Heart right ventricle (tissue), 16 donors: ENCODE results near the gene ASPHD2. TPM values are rescaled to one million over a fixed set of nuclear protein-coding genes. Genes with fewer than 3 reads are reported as not detected.

Source experiments
- ATAC-seq, 8 donors: fragments of 200-7000 bp; cut with Tn5 transposase; one replicate each; pipeline ENCODE4 v1.9.1; 2020; ENCODE audit warnings: mild to moderate bottlenecking in 8 of 8, moderate library complexity in 8 of 8, moderate number of reproducible peaks in 1 of 8
- DNase-seq, 2 donors: peaks; one replicate each; pipeline ENCODE4 v3.0.0-alpha.2; 2020
- H3K27ac ChIP-seq, 10 donors: fragments of 200-600 bp; sonication (generic) in 2 of 10; one replicate each; pipeline versions ENCODE4 v1.5.0 to v1.8.0; 2020 to 2022; ENCODE audit warnings: mild to moderate bottlenecking in 3 of 10
- H3K27me3 ChIP-seq, 7 donors: fragments of 200-600 bp; one replicate each; pipeline ENCODE4 v1.8.0; 2021 to 2022; ENCODE audit warnings: mild to moderate bottlenecking in 2 of 7
- H3K36me3 ChIP-seq, 9 donors: fragments of 200-600 bp; sonication (generic) in 1 of 9; one replicate each; pipeline versions ENCODE4 v1.5.0 to v1.8.0; 2020 to 2022; ENCODE audit warnings: mild to moderate bottlenecking in 2 of 9
- H3K4me1 ChIP-seq, 9 donors: fragments of 200-600 bp; sonication (generic) in 1 of 9; one replicate each; pipeline versions ENCODE4 v1.5.0 to v1.8.0; 2020 to 2022; ENCODE audit warnings: mild to moderate bottlenecking in 4 of 9
- H3K4me3 ChIP-seq, 10 donors: fragments of 200-600 bp; sonication (generic) in 2 of 10; one replicate each; pipeline versions ENCODE4 v1.5.0 to v1.8.0; 2020 to 2022; ENCODE audit warnings: mild to moderate bottlenecking in 7 of 10, moderate library complexity in 2 of 10
- H3K9me3 ChIP-seq, 11 donors: fragments of 200-600 bp in 10 of 11; sonication (generic) in 2 of 11; one replicate each; pipeline versions ENCODE4 v1.5.0 to v1.8.0; 2013 to 2022; ENCODE audit warnings: mild to moderate bottlenecking in 2 of 11, control low read depth in 1 of 11, moderate library complexity in 1 of 11
- WGBS, 2 donors: extraction: QIAGEN DNeasy Blood & Tissue Kit; methylation state at CpG; one replicate each; pipeline ENCODE4 v1.1.7; 2013; ENCODE audit warnings: inconsistent platforms in 1 of 2; 5-methylcytosine and 5-hydroxymethylcytosine counted together
- intact Hi-C, 10 donors: fragments of 100-400 bp; cut with DNase I; formaldehyde crosslinking; loops; one replicate each; pipeline versions ENCODE4 v1.11.1 to v1.14.2; 2022
- polyA plus RNA-seq, 2 donors: library from polyadenylated mRNA; stranded (reverse); fragments of 200-250 nt; gene quantifications; one replicate each; pipeline ENCODE4 v1.2.3, GENCODE V29; 2013
- total RNA-seq, 10 donors: library from RNA; stranded (reverse); fragmentation: NEBNext Ultra II Directional in 3 of 10; extraction: Animal tissue kit (Norgen Biotek cat#: 25700) in 3 of 10; gene quantifications; one replicate each; pipeline versions ENCODE4 v1.2.1 to v1.2.4, GENCODE V29; 2021 to 2023
- TF ChIP-seq, protein P1 (sequence below), 9 donors: fragments of 200-600 bp; sonication (generic) in 2 of 9; IDR thresholded peaks; one replicate each; pipeline versions ENCODE4 v1.5.0 to v1.8.0; 2021 to 2022; ENCODE audit warnings: antibody characterized with exemption in 9 of 9, mild to moderate bottlenecking in 5 of 9, moderate library complexity in 1 of 9
- donor health status: Arrhythmogenic right ventricular cardiomyopathy.
- donor health status: ischemic (EF 13 %, LVEDD 7.1; RV severe dilation, severe dysfunction).
- donor health status: healthy with polysubstance abuse.
- donor health status: DM: no; HTN: yes; CAD: no.
- donor health status: DM: no; HTN: no; CAD: no.
- donor health status: ischemic (EF 25% LVEDD 6.9; RV normal size, moderate dysfunction).
- donor health status: ischemic (EF 25% LVEDD 5.7; RV mildly dilated, moderate dysfunction).
- donor health status: healthy.
- donor health status: DM: yes; HTN: yes; CAD: no.
- donor health status: Ischemic cardiomyopathy.
- donor health status: ischemic (EF 35%, LVEDD 5.7; RV mildly dilated, moderate dysfunction).
- donor health status: nonischemic (EF 11% LVEDD 7.7; RV severe dilation, severe dysfunction).
- donor health status: DM: yes; HTN: yes; CAD: no.
- donor health status: PGD.
- donor health status: ischemic (EF 29% LVEDD 5.4; RV normal size, mild dysfunction).
- donor health status: nonischemic (EF 23%, LVEDD 6.1; RV moderate dilation, normal function).

ASPHD2 gene
- total and polyA plus RNA-seq, 12 donors, result 0.07 to 1.8 (median 0.15) TPM; not detected in 3

DNA sequence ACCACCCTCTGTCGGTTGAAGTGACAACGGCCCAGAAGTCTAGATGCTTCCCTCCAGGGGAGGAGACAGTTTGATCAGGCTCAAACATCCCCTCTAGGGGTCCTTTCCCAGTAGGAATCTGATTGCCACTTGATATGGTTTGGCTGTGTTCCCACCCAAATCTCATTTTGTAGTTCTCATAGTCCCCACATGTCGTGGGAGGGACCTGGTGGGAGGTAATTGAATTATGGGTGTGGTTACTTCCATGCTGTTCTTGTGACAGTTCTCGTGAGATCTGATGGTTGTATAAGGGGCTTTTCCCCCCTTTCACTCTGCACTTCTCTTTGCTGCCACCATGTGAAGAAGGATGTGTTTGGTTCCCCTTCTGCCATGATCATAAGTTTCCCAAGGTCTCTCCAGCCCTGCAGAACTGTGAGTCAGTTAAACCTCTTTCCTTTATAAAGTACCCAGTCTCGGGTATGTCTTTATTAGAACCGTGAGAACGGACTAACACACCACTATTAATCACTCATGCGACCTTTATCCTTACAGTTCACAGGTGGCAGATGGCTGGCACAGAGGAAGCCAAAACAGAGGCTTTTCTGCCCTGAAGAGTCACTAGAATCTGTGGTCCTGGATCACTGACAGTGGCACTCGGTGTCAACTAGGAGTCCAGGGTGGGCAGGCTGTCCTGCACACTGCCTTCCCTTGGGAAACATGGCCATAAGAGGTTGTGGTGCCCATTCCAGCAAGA lies 21.6 kb downstream of the ASPHD2 start:
- intact Hi-C loops, result loop anchor here in 1 of 10 donors (10.0 kb wide), 1 partner anchor 46 kb away; no protein-coding TSS in a partner anchor

DNA sequence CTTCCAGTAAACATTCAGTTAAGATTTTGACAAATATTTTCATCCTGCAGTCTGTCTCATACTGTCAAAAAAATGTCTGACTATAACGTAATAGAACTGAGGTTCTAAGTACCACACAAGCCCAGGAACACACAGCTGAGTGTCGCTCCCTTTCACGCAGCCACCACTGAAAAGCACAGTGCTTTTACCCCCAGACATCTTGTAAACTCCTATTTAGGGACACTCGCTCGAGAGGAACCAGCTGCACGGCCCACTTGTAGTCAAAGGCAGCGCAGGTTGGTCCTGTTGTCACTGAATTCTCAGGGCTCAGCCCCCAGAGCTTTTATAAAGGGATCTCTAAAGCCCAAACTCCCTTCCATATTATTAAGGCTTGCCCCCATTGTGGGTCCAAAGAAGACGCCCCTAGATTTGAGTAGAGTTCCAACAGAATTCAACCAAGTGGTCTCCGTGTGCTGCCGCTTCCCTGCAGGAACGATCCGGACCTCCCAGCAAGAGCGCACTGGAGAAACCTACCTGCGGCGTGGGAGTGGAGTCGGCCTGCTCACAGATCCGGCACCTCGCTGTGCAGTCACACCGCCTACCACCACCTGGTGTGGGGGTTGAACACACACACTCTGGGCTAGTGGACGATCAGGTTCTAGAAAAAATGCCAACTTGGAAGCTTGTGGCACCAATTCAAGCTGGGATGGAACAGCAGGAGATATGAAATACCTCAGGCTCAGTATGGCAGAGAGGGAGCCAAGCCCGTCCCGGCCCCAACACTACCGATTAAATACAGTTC lies 23.4 kb downstream of the ASPHD2 start:
- WGBS, 2 donors, result 93 to 95% methylated on average over 23 of the region's 23 CpGs
- Histone ChIP-seq H3K36me3 (peaks cover 0 to 66% (median 34%) of the 10 kb centered on the region in 9 donors), H3K4me1 (peaks cover 0 to 9% (median 0%) of the 10 kb centered on the region in 9 donors), H3K27ac (no peak overlapping the region), H3K4me3 (no peak overlapping the region), H3K9me3 (no peaks in the 10 kb centered on the region), H3K27me3 (no peaks in the 10 kb centered on the region)
- TF ChIP-seq, protein P1, sequence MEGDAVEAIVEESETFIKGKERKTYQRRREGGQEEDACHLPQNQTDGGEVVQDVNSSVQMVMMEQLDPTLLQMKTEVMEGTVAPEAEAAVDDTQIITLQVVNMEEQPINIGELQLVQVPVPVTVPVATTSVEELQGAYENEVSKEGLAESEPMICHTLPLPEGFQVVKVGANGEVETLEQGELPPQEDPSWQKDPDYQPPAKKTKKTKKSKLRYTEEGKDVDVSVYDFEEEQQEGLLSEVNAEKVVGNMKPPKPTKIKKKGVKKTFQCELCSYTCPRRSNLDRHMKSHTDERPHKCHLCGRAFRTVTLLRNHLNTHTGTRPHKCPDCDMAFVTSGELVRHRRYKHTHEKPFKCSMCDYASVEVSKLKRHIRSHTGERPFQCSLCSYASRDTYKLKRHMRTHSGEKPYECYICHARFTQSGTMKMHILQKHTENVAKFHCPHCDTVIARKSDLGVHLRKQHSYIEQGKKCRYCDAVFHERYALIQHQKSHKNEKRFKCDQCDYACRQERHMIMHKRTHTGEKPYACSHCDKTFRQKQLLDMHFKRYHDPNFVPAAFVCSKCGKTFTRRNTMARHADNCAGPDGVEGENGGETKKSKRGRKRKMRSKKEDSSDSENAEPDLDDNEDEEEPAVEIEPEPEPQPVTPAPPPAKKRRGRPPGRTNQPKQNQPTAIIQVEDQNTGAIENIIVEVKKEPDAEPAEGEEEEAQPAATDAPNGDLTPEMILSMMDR (IDR thresholded peaks at IDR 0.05), result no peak
- ATAC-seq (no peak), DNase-seq (no peak)
- intact Hi-C loops, result loop anchor here in 1 of 10 donors (10.0 kb wide), 1 partner anchor 48 kb away; no protein-coding TSS in a partner anchor

More for the DNA sequence above, 21.6 kb downstream of the ASPHD2 start:
- Histone ChIP-seq H3K4me1 (peaks cover 0 to 9% (median 0%) of the 10 kb centered on the region in 9 donors), H3K27me3 (no peaks in the 10 kb centered on the region), H3K27ac (no peak overlapping the region), H3K36me3 (peaks cover 0 to 48% (median 28%) of the 10 kb centered on the region in 9 donors), H3K4me3 (no peak overlapping the region), H3K9me3 (no peaks in the 10 kb centered on the region)
- ATAC-seq, result no peak
- TF ChIP-seq, protein P1 (IDR thresholded peaks at IDR 0.05), result no peak
- DNase-seq, result no peak
- WGBS, 2 donors, result 84% methylated on average over 9 of the region's 9 CpGs

DNA sequence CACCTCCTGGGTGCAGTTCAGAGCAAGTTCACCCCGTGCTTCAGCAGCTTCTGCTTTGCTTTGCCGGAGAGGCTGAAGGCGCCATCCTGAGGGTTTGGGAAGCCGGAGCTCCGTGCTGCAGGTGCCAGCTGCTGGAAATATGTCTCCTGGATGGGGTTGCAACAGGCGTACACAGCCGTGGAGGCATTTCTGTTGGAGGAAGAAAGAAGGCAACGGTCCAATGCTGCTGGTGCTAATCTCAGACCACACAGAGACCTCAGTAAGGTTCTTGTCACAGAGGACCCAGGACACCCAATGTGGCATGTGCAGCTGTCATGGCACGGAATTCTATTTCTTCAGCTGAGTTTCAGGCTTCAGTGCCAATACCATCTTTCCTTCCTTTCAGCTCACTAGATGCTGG lies 24.2 kb downstream of the ASPHD2 start:
- Histone ChIP-seq H3K4me1 (peaks cover 0 to 8% (median 0%) of the 10 kb centered on the region in 9 donors), H3K4me3 (no peak overlapping the region), H3K36me3 (peaks cover 0 to 74% (median 42%) of the 10 kb centered on the region in 9 donors), H3K27me3 (no peaks in the 10 kb centered on the region), H3K27ac (no peak overlapping the region), H3K9me3 (no peaks in the 10 kb centered on the region)
- TF ChIP-seq, protein P1 (IDR thresholded peaks at IDR 0.05), result no peak
- DNase-seq (no peak), ATAC-seq (no peak)
- 91 to 94% methylated on average over 9 of the region's 9 CpGs for WGBS, 2 donors
- intact Hi-C loops, result loop anchor here in 1 of 10 donors (10.0 kb wide), 1 partner anchor 48 kb away; no protein-coding TSS in a partner anchor

DNA sequence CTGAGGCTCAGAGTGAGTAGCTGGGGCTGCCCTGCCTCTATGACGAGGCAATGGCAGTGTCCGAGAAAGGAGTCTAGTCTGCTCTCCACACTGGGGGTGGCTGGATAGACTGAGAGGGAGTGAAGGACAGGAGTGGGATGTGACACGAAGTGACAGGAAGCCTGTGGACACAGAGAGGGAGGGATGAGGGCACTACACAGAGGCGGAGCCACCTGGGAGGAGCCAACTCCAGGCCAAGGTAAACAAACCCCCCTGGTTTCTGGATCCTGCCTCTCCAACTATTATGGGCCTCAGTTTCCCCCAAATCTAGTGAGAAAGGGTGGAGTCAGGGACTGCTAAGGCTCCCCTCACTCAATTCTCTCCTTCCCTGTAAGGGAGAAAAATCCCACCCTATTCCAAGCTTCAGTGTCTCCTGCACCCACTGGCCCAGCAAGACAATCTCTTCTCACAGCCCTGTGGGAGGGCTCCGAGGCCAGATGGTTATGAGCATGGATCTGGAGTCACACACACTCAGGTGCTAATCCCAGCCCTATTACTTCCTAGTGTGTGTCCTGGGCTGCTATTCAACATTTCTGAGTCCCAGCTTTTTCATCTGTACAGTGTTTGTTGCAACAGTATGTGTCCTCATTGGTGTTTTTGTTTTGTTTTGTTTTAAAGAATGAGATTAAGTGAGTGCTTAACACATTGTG lies 24.9 kb downstream of the ASPHD2 start:
- peaks cover 0 to 82% (median 42%) of the 10 kb centered on the region in 9 donors for H3K36me3 ChIP-seq
- H3K4me3 ChIP-seq, result no peak overlapping the region
- TF ChIP-seq, protein P1 (IDR thresholded peaks at IDR 0.05), result no peak
- no peaks in the 10 kb centered on the region for H3K9me3 ChIP-seq
- 79 to 87% methylated on average over 5 of the region's 5 CpGs for WGBS, 2 donors
- no peak for ATAC-seq
- H3K4me1 ChIP-seq, result peaks cover 0 to under 1% (median 0%) of the 10 kb centered on the region in 9 donors
- H3K27me3 ChIP-seq, result no peaks in the 10 kb centered on the region
- intact Hi-C loops, result loop anchor here in 1 of 10 donors (10.0 kb wide), 1 partner anchor 49 kb away; no protein-coding TSS in a partner anchor
- no peak overlapping the region for H3K27ac ChIP-seq
- DNase-seq, result no peak
